GM18909 (cell line): Measurements from ENCODE around the gene PRMT1.

ENCODE experiments used
- ATAC-seq: cut with Tn5 transposase; IDR thresholded peaks from one replicate; pipeline ENCODE4 v1.9.1; 2021; ENCODE audit warnings: mild to moderate bottlenecking; ENCODE audit not compliant: unreplicated experiment, poor library complexity

PRMT1 gene

DNA sequence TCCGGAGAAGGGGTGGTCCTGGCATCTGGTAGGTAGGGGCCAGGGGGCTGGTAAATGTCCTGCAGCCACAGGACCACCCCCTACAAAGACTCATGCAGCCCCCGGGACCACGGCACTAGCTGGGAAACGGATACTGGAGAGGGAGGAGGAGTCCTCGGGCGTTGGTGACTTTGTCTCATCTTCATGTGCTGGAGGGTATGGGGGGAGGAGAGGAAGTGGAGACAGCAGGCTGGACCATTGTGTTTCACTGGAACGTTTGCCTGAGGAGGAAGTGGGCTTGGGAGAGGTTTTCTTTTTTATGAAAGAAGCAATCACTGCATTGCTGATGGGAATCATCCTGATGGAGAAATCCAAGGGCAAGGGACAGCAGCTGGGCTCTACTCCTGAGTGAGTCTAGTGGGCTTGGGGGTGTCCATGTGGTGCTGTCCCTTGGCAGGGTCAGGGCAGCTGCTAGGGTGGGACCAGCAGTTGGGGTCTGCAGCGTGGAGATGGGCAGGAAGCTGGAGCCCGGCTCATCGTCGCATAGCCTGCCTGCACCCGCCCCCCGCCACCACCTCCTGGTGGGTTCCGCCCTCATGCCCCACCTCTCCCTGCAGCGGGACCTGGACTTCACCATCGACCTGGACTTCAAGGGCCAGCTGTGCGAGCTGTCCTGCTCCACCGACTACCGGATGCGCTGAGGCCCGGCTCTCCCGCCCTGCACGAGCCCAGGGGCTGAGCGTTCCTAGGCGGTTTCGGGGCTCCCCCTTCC is 10.7 kb downstream of the PRMT1 start:
- ATAC-seq = no peak

DNA sequence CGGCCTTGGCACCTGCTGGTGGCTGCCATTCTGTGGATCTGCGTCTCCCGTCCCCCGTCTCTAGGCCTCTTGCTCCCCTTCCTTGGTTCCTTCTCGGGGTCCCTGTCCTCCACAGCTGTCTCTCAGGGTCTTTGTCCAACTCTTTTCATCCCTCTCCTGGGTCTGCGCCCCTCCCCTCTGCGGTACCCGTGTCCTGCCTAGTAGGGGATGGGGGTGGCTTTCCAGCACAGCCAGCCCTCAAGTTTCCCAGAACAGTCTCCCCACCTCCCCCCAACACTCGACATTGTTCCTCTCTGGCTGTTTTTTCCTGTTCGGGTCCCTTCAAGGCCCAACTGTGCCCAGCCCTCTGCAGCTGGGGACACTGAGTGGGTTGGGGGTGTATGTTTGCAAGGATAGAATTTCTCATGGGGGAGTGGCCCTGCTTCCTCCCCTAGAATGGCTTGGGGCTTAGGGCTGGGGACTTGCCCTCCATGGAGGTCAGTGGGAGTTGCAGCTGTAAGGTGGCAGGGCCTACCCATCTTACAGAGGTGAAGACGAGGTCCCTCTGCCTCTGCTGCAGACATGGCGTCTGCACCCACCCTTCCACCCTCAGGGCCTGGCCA is 11.6 kb downstream of the PRMT1 start:
- ATAC-seq = no peak

DNA sequence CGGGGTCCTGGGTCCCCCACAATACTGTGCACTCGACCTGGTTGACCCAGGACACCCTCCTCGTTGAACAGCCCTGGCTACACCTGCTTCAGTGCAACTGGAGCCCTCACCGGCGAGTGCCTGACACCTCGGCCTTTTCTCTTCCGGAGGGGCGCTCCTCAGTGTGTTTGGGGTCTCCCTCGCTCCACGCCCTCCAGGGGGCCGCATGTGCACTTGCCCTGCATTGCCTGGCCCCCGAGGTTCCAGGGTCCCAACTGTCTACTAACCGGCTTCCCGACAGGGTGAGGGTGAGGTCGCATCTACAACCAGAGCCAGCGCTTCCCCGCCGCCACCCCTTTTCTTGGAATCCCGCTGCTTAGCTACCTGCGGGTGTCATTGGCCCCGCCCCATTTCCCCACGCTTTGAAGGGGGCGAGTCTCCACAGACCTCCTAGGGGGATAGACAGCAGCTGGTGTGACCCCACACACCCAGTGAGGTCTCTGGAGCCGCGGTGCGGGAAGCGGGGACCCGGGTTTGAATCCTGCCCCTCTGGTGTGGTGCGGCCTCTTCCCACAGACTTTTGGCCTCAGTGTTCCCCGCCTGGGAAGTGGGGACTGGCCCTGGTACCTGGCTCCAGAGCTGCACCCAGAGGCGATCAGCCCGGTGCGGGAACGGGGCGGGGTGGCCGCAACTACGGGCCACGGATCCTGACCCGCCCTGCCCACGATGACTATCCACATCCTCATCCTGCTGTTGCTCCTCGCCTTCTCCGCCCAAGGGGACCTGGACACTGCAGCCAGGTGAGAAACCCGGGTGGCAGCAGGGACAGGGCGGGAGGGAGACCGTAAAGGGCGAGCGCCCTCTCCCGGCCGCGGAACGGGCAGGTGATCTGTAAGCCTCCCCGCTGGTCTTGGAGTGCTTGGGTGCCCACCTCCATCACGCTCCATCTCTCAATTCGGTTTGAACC is 12.3 kb downstream of the PRMT1 start, which contains the start of gene ADM5:
TSS of gene ADM5 (plus strand) at position 462 of the 946 bp plus-strand sequence. CDS start at position 706, 244 bp downstream.
- ATAC-seq = no peak

DNA sequence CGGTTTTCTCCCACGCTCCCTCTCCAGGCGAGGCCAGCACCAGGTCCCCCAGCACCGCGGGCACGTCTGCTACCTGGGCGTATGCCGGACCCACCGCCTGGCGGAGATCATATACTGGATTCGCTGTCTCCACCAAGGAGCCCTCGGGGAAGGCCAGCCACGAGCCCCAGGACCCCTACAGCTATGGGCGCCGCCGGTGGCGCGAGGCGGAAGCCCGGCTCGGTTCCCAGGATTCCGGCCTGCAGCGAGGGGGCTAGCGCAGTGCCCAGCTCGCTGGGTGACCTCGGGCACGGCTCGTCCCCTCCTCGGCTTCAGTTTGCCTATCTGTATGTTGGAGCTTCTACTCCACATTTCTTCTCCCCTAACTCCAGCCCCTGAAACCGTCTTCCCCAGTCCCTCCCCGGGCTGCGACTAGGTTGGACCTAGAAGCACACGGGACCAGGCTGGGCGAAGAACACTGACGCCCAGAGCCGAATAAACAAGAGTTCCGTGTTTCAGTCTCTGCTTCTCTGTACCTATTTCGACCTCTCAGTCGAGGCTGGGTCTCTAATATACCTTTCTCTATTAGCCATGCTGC is 13.1 kb downstream of the PRMT1 start:
- ATAC-seq = no peak

DNA sequence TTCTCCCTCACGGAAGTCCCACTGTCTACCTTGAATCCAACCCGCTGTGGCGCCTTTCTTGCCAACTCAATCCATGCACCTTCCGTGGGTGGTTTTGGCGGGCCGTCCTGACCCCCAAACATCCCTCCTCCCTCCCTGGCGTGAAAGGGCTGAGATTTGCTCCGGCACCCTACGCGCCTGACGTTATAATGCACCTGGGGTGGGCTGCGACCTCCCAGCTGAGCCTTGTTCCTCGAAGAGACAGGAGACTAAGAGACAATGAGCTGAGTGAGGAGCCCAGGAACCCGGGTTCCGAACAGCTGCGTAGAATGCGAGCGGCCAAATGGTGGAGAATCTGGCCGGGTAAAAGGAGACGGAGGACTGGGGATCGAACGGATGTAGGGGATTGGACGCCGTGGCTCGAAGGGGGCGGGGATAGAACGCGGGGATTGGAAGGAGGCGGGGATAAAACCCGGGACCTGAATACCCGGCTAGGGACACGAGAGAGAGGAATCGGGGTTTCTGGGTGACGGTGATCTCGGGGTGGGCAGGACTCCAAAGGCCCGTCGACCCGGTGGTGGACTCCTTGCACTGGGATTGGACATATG is 13.7 kb downstream of the PRMT1 start, which contains the start of gene CPT1C:
TSS of gene CPT1C (plus strand) at position 461 of the 587 bp plus-strand sequence. CDS start 1,137 bp downstream, outside the sequence.
- no peak for ATAC-seq

DNA sequence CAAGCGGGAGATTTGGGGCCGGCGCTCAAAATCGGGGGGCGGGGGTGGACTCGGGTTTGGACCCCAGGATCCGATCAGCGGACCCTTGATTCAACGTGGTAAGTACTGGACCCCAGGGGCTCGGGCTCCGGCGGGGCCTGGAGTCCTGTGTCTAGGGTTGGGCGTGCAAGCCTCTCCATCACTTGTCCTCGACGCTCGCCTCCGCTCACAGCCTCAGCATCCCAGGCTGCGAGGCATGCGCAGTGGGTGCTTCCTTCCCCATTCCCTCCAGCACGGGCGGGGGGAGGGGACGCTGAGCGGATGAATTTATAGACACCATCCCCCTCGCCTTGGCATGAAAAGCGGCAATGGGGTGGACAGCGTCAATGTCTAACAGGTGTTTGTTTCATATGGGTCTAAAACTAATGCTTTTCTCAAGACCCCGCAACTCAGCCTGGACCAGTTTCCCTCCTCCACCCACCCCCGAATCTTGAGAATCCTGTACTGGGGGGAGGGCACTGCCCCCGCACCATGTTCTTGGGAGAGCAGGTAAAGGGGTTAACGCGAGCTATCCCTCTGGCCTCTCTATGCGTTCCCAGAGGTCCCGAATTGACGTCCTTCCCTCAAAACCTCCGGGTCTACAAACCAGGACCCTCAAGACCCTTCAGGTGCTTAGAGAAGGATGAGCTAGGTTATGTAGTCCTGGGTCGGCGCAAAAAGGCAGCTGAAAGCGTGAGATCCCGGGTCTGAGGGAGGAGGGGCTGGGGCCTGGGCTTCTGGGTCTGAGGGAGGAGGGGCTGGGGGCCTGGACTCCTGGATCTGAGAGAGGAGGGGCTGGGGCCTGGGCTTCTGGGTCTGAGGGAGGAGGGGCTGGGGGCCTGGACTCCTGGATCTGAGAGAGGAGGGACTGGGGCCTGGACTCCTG is 14.4 kb downstream of the PRMT1 start:
- ATAC-seq = no peak

DNA sequence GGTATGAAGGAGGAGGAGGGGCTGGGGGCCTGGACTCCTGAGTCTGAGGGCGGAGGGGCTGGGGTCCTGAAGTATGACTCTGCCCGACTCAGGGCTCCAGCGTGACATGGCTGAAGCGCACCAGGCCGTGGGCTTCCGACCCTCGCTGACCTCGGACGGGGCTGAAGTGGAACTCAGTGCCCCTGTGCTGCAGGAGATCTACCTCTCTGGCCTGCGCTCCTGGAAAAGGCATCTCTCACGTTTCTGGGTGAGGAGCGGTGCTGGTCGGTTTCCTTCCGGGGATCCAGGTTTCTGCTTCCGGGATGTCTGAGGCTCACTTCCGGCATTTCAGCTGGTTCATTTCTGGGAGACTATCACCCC is 15.1 kb downstream of the PRMT1 start:
- ATAC-seq = no peak

DNA sequence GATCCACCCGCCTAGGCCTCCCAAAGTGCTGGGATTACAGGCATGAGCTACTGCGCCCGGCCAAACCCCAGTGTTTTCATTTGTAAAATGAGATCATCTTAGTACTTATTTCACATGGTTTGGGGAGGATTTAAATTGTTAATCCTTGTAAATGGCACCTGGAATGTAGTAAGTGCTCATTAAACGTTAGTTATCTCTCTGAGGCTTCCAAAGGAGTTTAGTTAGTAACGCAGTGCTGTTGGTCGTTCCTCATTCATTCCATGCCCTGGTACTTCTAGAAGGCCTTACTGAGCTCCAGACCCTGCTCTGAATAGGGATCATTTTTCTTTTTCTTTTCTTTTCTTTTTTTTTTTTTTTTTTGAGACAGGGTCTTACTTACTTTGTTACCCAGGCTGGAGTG is 19.0 kb downstream of the PRMT1 start:
- no peak for ATAC-seq

DNA sequence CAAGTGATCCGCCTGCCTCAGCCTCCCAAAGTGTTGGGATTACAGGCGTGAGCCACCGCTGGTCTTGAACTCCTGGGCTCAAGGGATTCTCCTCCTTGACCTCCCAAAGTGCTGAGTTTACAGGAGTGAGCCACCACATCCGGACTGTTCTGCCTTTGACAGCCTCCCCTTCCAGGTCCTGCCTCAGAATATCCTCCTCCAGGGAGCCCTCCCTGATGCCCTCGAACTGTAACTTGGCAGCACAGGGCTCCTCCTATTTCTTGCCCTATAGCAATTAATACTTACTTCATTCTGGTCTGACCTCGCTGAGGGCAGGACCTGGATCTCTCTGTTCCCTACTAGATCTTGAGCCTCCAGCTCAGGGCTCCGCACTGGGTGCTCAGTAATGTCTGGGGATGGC is 19.8 kb downstream of the PRMT1 start:
- no peak for ATAC-seq

DNA sequence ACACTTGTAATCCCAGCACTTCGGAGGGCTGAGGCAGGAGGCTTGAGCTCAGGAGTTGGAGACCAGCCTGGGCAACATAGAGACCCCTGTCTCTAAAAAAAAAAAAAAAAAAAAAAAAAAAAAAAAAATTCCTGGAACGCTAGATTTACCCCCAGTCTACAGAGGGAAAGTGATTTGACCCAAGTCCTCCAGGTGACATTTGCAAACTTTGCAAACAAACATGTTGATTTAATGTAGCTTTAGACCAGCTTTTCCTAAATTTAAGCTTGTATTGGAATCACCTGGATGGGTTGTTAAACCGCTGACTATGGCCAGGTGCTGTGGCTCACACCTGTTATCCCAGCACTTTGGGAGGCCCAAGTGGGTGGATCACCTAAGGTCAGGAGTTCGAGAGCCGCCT is 22.3 kb downstream of the PRMT1 start:
- no peak for ATAC-seq

DNA sequence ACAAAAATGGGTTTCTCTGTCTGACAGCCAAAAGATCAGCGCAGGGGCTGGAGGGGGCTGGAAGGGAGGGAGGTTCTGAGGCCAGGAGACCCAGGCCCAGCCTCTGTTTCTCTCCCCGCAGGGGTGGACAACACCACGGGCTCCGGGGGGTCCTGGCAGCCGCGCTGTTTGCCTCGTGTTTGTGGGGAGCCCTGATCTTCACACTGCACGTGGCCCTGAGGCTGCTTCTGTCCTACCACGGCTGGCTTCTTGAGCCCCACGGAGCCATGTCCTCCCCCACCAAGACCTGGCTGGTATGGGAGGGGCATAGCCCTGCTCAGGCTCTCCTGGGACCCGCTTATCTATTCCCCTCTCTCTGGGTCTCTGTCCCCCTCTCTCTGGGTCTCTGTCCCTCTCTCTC is 23.5 kb downstream of the PRMT1 start:
- no peak for ATAC-seq

DNA sequence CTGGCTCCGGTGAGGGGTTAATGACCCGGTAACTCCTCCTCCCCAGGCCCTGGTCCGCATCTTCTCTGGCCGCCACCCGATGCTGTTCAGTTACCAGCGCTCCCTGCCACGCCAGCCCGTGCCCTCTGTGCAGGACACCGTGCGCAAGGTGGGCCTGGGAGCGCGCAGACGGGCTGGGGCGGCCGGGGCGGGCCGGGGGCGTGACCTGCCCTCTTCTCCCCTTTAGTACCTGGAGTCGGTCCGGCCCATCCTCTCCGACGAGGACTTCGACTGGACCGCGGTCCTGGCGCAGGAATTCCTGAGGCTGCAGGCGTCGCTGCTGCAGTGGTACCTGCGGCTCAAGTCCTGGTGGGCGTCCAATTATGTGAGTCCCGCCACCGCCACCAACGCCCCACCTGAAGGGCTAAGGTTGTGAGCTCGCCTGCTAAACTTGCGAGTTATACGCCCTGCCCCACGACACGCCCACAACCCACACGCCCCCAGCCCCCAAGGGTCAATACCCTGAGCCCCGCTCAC is 24.3 kb downstream of the PRMT1 start:
- ATAC-seq = no peak

DNA sequence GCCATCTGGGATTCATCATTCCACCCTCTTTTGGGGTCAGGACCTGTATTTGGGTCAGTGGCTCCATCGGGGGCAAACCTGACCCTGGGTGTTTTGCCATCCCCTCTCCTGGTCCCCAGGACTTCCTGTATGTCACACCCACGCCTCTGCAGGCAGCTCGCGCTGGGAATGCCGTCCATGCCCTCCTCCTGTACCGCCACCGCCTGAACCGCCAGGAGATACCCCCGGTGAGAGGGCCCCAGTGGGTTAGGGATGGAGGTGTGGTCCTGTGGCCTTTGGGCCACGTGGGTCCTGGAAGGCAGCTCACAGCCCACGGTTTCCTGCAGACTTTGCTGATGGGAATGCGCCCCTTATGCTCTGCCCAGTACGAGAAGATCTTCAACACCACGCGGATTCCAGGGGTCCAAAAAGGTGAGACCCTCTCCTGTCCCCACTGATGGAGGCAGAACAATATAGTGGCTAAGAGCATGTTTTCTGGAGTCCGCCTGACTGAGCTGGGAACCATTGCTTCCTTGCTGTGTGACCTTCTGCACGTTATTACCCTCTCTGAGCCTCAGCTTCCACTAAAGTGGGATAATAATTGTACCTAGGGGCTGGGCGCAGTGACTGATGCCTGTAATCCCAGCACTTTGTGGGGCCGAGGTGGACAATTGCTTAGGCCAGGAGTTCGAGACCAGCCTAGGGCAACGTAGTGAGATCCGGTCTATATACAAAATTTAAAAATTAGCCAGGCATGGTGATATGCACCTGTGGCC is 28.0 kb downstream of the PRMT1 start:
- ATAC-seq = no peak

DNA sequence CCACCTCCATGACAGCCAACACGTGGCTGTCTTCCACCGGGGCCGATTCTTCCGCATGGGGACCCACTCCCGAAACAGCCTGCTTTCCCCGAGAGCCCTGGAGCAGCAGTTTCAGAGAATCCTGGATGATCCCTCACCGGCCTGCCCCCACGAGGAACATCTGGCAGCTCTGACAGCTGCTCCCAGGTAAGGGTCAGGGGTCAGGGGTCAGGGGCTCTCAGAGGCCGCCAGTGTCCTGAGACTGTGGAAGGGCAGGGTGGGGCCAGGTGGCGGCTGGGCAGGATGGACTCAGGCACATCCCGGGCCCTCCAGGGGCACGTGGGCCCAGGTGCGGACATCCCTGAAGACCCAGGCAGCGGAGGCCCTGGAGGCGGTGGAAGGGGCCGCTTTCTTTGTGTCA is 28.8 kb downstream of the PRMT1 start:
- ATAC-seq = no peak

DNA sequence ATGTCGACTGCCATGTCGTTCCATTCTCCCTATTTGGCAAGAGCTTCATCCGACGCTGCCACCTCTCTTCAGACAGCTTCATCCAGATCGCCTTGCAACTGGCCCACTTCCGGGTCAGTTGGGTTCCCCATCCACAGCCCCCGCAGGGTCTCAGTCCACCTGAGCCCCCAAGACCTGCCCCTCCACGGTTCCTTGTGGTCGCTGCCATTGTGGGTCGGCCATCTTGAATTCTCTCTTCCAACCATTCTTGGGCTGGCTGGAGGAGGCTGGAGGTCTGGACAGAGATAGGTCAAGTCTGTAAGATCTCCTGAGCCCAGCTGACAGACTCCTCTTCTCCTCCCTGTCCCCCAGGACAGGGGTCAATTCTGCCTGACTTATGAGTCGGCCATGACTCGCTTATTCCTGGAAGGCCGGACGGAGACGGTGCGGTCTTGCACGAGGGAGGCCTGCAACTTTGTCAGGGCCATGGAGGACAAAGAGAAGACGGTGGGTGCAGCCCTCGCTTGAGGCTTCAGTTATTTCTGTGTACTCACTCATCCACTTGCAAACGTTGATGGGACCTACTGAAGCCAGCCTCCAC is 33.4 kb downstream of the PRMT1 start:
- no peak for ATAC-seq

DNA sequence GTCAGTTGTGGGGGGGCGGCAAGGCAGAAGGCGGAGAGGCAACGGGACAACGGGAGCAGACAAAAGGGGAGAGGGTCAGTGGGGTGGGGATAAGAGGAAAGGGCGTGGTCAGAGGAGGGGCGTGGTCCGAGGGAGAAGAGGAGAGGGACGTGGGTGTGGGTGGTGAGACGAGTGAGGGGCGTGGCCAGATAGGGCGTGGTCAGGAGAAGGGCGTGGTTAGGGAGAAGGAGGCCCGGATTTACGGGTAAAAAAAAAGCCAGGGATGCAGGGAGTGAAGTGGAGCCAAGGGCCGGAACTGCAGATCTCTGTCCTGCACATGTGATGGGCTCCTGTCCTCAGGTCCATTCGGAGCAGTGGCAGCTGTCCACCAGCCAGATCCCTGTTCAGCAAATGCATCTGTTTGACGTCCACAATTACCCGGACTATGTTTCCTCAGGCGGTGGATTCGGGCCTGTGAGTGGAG is 35.4 kb downstream of the PRMT1 start:
- no peak for ATAC-seq

DNA sequence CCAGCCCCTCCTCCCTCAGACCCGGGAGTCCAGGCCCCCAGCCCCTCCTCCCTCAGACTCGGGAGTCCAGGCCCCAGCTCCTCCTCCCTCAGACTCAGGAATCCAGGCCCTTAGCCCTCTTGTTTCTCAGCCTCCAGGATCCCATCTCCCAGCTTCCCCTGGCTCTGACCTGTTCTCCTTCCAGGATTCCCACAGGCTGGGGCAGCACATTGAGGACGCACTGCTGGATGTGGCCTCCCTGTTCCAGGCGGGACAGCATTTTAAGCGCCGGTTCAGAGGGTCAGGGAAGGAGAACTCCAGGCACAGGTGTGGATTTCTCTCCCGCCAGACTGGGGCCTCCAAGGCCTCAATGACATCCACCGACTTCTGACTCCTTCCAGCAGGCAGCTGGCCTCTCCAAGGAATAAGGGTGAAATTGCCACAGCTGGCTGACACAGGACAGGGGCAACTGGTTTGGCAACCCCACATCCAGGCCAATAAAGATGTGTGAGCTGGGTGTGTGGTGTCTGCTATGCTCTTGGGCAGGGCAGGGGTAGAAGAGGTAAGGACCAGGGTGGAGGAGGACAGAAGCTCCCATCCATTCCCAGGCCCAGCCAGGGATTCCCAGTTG is 36.3 kb downstream of the PRMT1 start:
- no peak for ATAC-seq
